ENCODE data around the gene SLC35B1.
"Not testable (repeated sequence)": the region's sequence is repeated elsewhere in the genome, so short reads cannot be mapped to it uniquely, and the experiment has no call there.

The SLC35B1 gene

GRCh38 chr17:49677933-49678847 is 29.6 kb downstream of the SLC35B1 start, which contains the start of gene SPOP:
Gene SPOP (minus strand): TSS chr17:49678097. CDS start chr17:49622810, 55,287 bp downstream.
- H3K4me3 ChIP-seq (ENCODE audit: low read length): peak within 1 kb of the TSS; percentile 84
- DNase-seq (ENCODE audit: low read depth): peak; percentile 100
- no peak for TF ChIP-seq CTCF (conservative IDR thresholded peaks at IDR 0.05; ENCODE audit: low read length)

- no peak; the same call in 1 of the 2 replicates for TF ChIP-seq CTCF (conservative IDR thresholded peaks at IDR 0.05; ENCODE audit: low read length)
- peak overlapping the region; percentile 84 for H3K4me3 ChIP-seq (ENCODE audit: low read length)
- DNase-seq (ENCODE audit: low read depth): peak; percentile 91
Measured at GRCh38 chr17:49677134-49677932, 30.4 kb downstream of the SLC35B1 start.

GRCh38 chr17:49676276-49676868 is 31.4 kb downstream of the SLC35B1 start:
- peak; percentile 57 for DNase-seq (ENCODE audit: low read depth)
- H3K4me3 ChIP-seq (ENCODE audit: low read length): peak overlapping the region; percentile 84
- TF ChIP-seq CTCF (conservative IDR thresholded peaks at IDR 0.05; ENCODE audit: low read length): no peak

GRCh38 chr17:49674507-49674906 is 33.3 kb downstream of the SLC35B1 start:
- no peak for DNase-seq (ENCODE audit: low read depth)
- H3K4me3 ChIP-seq (ENCODE audit: low read length): no peak overlapping the region

GRCh38 chr17:49673679-49674078 is 34.1 kb downstream of the SLC35B1 start:
- not testable (repeated sequence) for H3K4me3 ChIP-seq (ENCODE audit: low read length); DNase-seq (ENCODE audit: low read depth)

More at GRCh38 chr17:49674507-49674906, 33.3 kb downstream of the SLC35B1 start:
- TF ChIP-seq CTCF (conservative IDR thresholded peaks at IDR 0.05; ENCODE audit: low read length): no peak

- TF ChIP-seq CTCF (conservative IDR thresholded peaks at IDR 0.05; ENCODE audit: low read length): no peak
- no peak overlapping the region for H3K4me3 ChIP-seq (ENCODE audit: low read length)
- peak; percentile 63 for DNase-seq (ENCODE audit: low read depth)
Measured at GRCh38 chr17:49670641-49671040, 37.1 kb downstream of the SLC35B1 start.

- DNase-seq (ENCODE audit: low read depth): no peak
- no peak for TF ChIP-seq CTCF (conservative IDR thresholded peaks at IDR 0.05; ENCODE audit: low read length)
- no peak overlapping the region for H3K4me3 ChIP-seq (ENCODE audit: low read length)
Measured at GRCh38 chr17:49670002-49670401, 37.8 kb downstream of the SLC35B1 start.
